ENCODE data around the gene CNTNAP2.

Gene CNTNAP2

GRCh38 chr7:146423446-146423845 is 306.8 kb downstream of the CNTNAP2 start:
- no peak for DNase-seq

- DNase-seq, result no peak
Observed at GRCh38 chr7:146424084-146424483, 307.5 kb downstream of the CNTNAP2 start.

DNA sequence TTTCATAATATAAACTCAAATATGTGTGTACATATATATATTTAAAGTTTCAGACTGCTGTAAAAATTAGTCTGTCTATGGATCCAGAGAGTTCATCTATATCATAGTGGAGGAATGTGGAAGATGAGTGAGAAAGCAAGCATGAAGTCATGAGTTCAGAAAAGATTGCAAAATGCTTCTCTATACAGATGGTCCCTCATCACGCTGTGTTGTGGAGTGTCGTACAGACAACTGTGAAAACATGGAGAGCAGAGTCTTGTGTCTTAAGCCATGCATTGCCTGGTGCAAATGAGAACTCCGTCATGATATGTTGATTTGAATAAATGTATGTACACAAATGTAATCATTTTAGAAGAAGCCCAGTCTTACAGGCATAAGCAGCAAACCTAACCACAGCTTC is 316.9 kb downstream of the CNTNAP2 start:
- DNase-seq, result no peak

DNA sequence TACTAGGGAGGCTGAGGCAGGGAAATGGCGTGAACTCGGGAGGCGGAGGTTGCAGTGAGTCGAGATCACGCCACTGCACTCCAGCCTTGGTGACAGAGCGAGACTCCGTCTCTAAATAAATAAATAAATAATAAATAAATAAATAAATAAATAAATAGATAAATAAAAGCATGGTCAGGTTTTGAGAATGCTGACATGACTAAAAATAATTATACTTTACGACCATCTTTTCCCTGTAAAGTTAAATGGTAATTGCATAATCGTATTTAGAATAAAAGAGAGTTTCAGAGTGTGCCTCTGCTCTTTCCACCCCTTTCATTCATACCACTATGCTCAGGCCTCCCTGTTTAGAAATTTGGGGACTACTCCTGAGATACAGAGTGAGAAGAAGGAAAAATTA is 326.5 kb downstream of the CNTNAP2 start:
- no peak for DNase-seq

- DNase-seq, result no peak
Observed at GRCh38 chr7:146449625-146450024, 333.0 kb downstream of the CNTNAP2 start.

DNA sequence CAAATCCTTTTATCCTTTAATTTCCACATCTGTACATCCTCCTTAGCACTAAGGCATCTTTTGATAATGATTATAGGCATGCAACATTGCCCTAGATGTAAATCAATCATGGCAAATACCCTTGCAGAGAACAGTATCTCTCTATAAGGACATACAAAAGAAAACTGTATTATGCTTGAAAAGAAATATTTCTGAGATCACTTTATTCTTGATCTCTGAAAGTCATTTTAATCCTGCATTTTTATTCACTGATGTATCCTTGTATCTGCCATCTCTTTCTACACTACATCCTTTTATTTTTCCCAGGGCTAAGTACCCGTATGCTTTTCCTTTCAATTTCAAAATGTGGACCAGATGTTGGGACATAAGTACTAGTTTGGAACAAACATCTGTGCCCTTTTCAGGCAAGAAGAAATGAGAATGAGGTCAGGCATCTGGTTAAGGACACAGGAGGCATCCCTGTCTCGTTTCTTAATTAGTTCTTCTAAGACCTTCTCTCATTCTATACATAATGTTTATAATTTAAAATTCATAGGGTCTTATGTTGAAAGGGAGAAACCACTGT is 338.6 kb downstream of the CNTNAP2 start:
- DNase-seq, result no peak

- DNase-seq, result no peak
Observed at GRCh38 chr7:146479040-146479439, 362.4 kb downstream of the CNTNAP2 start.

- no peak for DNase-seq
Observed at GRCh38 chr7:146486519-146486918, 369.9 kb downstream of the CNTNAP2 start.

- no peak for DNase-seq
Observed at GRCh38 chr7:146492017-146492416, 375.4 kb downstream of the CNTNAP2 start.

GRCh38 chr7:146494952-146495596 is 378.5 kb downstream of the CNTNAP2 start:
- no peak for DNase-seq

DNA sequence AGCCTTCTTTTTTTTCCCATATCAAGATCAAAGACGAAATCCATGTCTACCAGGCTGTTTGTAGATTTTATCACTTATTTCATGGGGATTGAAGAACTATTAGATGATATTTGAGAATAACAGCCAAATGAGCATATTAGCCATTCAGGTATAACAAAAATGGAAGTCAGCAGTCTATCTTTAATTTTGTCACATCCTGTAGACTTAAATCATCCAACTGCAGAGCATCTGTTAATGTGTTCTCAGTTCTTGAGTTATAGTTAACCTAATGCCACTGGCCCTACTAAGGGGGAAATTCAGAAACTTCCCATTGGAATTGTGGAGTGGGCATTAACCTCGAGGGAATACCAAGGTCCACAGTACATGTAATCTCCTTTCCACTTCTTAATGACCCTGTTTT is 380.1 kb downstream of the CNTNAP2 start:
- DNase-seq, result no peak

DNA sequence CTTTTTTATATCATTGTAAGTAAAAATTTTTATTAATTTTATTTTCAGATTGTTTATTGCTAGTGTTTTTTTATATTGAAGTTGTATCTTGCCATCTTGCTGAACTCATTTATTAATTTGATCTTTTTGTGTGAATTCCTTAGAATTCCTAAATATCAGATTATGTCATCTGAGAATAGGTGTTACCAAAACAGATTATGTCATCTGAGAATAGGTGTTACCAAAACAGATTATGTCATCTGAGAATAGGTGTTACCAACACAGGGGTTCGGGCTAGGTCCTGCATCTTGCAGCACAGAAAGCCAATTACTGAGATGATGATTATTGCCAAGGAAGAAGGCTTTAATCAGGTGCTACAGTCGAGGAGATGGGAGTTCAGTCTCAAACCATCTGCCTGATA is 383.4 kb downstream of the CNTNAP2 start:
- no peak for DNase-seq

DNA sequence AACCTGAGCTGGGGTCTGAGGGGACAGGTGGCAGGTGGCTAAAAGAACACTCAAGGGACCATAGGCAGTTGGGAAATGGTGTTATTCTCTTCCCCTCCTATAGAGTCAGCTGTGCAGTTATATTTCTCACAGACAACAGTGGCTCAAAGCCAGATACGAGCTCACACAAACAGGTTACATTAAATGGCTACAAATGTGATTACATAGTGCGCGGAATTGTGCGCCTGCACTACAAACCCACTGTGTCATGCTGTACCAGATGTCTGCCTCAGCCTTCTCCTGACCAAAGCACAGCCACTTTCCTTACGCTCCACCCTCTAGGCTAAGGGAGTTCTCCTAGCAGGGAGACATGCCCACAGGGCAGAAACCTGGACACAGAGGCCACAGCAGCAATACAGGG is 387.2 kb downstream of the CNTNAP2 start:
- no peak for DNase-seq

DNA sequence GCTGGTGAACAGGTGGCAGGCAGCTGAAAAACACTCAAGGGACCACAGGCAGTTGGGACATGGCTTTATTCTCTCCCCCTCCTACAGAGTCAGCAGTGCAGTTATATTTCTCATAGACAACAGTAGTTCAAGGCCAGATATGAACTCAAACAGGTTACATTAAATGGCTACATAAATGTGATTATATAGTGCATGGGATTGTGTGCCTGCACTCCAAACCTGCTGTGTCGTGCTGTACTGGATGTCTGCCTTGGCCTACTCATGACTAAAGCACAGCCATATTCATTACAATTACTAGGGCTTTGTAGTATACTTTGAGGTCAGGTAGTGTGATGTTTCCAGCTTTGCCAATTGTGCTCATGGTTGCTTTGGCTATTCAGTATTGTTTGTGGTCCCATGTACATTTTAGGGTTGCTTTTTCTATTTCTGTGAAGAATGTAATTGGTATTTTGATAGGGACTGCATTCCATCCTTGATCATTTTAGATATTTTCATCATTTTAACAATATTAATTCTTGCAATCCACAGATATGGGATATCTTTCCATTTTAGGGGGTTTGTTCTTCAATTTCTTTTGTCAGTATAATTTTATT is 393.6 kb downstream of the CNTNAP2 start:
- DNase-seq, result no peak

- DNase-seq, result no peak
Observed at GRCh38 chr7:146514304-146514703, 397.7 kb downstream of the CNTNAP2 start.

GRCh38 chr7:146528581-146528980 is 412.0 kb downstream of the CNTNAP2 start:
- DNase-seq, result no peak

DNA sequence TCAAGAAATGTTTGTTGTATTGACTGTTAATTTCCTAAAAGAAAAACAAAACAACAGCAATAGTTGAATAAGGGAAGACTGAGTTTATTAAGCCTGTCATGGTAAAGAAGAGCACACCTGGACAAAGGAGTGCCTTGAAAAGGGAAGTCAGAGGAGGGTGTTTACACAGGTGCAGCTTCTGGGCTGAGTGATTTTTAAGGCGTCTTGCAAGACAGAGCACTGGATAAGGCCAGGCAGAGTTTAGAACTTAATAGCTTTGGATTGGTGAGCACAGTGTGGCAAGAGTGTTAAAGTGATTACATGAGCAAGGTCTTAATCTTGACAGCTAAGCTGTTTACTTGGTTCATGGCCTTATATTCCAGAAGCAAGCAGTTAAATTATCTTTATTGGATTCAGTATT is 423.2 kb downstream of the CNTNAP2 start:
- no peak for DNase-seq

- no peak for DNase-seq
Observed at GRCh38 chr7:146542101-146542500, 425.5 kb downstream of the CNTNAP2 start.

DNA sequence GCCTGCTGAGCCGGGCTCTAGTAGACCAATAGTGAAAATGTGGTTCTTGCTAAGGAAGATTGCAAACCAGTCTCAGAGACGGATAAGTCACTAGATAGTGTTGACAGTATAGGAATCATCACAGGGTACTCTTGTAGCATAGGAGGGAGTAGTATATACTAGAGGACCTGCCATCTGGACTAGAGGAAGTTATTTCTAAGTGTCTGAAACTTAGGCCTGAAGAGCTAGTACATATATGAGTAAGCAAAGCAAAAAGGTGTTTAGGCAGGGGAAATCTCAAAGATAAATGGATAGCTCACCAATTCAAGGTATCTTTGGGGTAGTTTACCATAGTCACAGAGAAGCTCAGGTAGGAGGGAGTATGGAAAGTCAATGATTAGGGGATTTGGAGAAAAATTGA is 428.1 kb downstream of the CNTNAP2 start:
- DNase-seq, result no peak

- no peak for DNase-seq
Observed at GRCh38 chr7:146548816-146549215, 432.2 kb downstream of the CNTNAP2 start.

GRCh38 chr7:146554556-146554955 is 438.0 kb downstream of the CNTNAP2 start:
- no peak for DNase-seq

DNA sequence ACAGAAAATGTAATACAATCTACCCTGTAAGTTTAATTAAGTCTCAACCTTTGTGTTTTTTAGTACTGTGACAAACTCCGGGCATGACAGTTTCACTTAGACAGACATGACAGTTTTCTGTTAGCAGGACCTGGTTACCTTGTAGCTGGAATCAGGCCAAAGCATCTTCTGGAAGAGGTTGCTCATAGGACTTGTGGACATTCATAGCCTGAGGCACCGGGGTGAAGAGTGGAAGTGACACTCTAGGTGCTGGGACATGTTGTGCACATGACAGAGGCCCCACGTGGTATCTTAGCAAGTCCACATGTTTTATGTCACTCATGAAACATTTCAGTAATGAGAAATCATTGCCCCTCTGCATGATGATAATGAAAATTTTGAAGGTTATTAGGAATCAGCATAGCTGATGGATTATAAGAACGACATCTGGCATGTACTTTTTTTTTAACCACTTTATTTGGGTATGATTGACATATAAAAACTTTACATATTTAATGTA is 441.4 kb downstream of the CNTNAP2 start:
- DNase-seq, result no peak

DNA sequence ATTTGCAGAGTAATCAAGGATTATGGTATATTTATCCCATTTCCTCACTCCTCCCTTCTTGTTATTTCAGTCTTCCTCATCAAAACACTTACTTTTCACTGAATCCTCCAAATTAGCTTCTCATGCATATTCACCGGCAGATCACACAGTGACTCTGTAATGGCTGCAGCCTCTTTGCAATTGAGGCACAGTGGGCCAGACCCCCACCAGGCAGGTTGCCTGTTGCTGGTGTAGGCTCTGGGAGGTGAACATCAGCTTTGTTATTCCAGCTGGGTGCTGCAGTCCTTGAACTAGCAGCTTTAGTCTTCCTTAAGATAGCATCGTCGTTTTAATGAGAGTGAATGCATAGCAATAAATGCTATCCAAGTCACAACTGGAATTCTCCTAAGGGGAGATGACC is 449.3 kb downstream of the CNTNAP2 start:
- DNase-seq, result no peak

- no peak for DNase-seq
Observed at GRCh38 chr7:146575903-146576302, 459.3 kb downstream of the CNTNAP2 start.

All from right kidney (tissue), 1 donor.